COLO668 (cell line): Measurements from ENCODE around the gene RHBG.

Experiments
- DNase-seq: peaks from one replicate; lab custom pipeline; 2025; ENCODE audit not compliant: unreplicated experiment; lab: John Stamatoyannopoulos, UW

RHBG gene

GRCh38 chr1:156405670-156406069 lies 36.7 kb downstream of the RHBG start:
- no peak for DNase-seq

- DNase-seq = no peak
Observed at GRCh38 chr1:156406251-156406650, 37.2 kb downstream of the RHBG start.

GRCh38 chr1:156407344-156407743 lies 38.3 kb downstream of the RHBG start:
- no peak for DNase-seq

- no peak for DNase-seq
Observed at GRCh38 chr1:156407760-156408159, 38.7 kb downstream of the RHBG start.

- DNase-seq = no peak
Observed at GRCh38 chr1:156409439-156409838, 40.4 kb downstream of the RHBG start.

GRCh38 chr1:156410238-156410637 lies 41.2 kb downstream of the RHBG start:
- no peak for DNase-seq

GRCh38 chr1:156410740-156411139 lies 41.7 kb downstream of the RHBG start:
- DNase-seq = no peak

GRCh38 chr1:156412653-156413321 lies 43.8 kb downstream of the RHBG start:
- DNase-seq = no peak

- no peak for DNase-seq
Observed at GRCh38 chr1:156413391-156414246, 44.6 kb downstream of the RHBG start.

GRCh38 chr1:156414461-156415064 lies 45.6 kb downstream of the RHBG start:
- DNase-seq = no peak

GRCh38 chr1:156416993-156417392 lies 48.0 kb downstream of the RHBG start:
- no peak for DNase-seq

- no peak for DNase-seq
Observed at GRCh38 chr1:156417401-156418020, 48.5 kb downstream of the RHBG start.

- no peak for DNase-seq
Observed at GRCh38 chr1:156418416-156419070, 49.5 kb downstream of the RHBG start.

- no peak for DNase-seq
Observed at GRCh38 chr1:156419854-156420204, 50.8 kb downstream of the RHBG start.

GRCh38 chr1:156420205-156421061 lies 51.4 kb downstream of the RHBG start:
- no peak for DNase-seq

GRCh38 chr1:156421062-156421938 lies 52.3 kb downstream of the RHBG start:
- DNase-seq = peak; percentile 74

GRCh38 chr1:156421939-156422601 lies 53.1 kb downstream of the RHBG start:
- no peak for DNase-seq

- no peak for DNase-seq
Observed at GRCh38 chr1:156422602-156423091, 53.6 kb downstream of the RHBG start.
